Testis (tissue), 3 donors: ENCODE measurements around the gene PIF1. TPM values are rescaled to one million over a fixed set of nuclear protein-coding genes. Genes with fewer than 3 reads are reported as not detected.

Experiments
- DNase-seq: peaks from one replicate; pipeline ENCODE4 v3.0.0-alpha.2; 2019
- H3K27ac ChIP-seq, 2 donors: fragments of 200-600 bp; sonication (generic); one replicate each; pipeline ENCODE4 v1.5.1; 2019
- H3K27me3 ChIP-seq: fragments of 200-600 bp; sonication (generic); one replicate; pipeline ENCODE4 v1.5.1; 2019
- H3K36me3 ChIP-seq: fragments of 200-600 bp; sonication (generic); one replicate; pipeline ENCODE4 v1.5.1; 2017; ENCODE audit warnings: low read depth; ENCODE audit errors: missing control alignments
- H3K4me1 ChIP-seq: fragments of 200-600 bp; sonication (generic); one replicate; pipeline ENCODE4 v1.5.1; 2019
- H3K4me3 ChIP-seq, 2 donors: fragments of 200-600 bp; sonication (generic); one replicate each; pipeline ENCODE4 v1.5.1; 2017 to 2019
- H3K9me3 ChIP-seq: fragments of 200-600 bp; sonication (generic); one replicate; pipeline ENCODE4 v1.5.1; 2017
- CTCF ChIP-seq, 3 experiments: fragments of 450-650 bp in 2 of 3; fragments of 200-600 bp in 1 of 3; sonication (generic) in 1 of 3; IDR thresholded peaks; one replicate each; pipeline ENCODE4 v1.5.1; 2016 to 2019; ENCODE audit warnings: antibody characterized with exemption in 3 of 3, mild to moderate bottlenecking in 2 of 3, moderate library complexity in 1 of 3
- POLR2A ChIP-seq: fragments of 450-650 bp; IDR thresholded peaks from one replicate; pipeline ENCODE4 v1.6.1; 2017; ENCODE audit warnings: antibody characterized with exemption, mild to moderate bottlenecking, moderate library complexity
- whole genome bisulfite sequencing, 2 donors: methylation state at CpG; one replicate each; pipeline ENCODE4 v1.1.5; 2018; 5-methylcytosine and 5-hydroxymethylcytosine counted together
- intact Hi-C: fragments of 100-400 bp; cut with DNase I; formaldehyde crosslinking; loops from one replicate; pipeline ENCODE4 v1.15.1; 2023; ENCODE audit warnings: low total_unique reads
- polyA plus RNA-seq: library from polyadenylated mRNA; stranded (reverse); fragments of 350-450 nt; fragmentation: Illumina TruSeq; extraction: RNeasy Lipid Tissue Mini Kit (QIAGEN cat#74804); gene quantifications from one replicate; pipeline ENCODE4 v1.2.3, GENCODE V29; 2014; ENCODE audit warnings: low read depth, low replicate concordance; ENCODE audit not compliant: insufficient read depth
- total RNA-seq, 2 donors: library from RNA; depleted of rRNA; stranded (reverse); fragments of >200 nt; gene quantifications; one replicate each; pipeline ENCODE4 v1.2.3, GENCODE V29; 2016

The PIF1 gene
- total and polyA plus RNA-seq, 3 donors from 2014 or later = 3.4 to 19.1 (median 6.9) TPM

DNA sequence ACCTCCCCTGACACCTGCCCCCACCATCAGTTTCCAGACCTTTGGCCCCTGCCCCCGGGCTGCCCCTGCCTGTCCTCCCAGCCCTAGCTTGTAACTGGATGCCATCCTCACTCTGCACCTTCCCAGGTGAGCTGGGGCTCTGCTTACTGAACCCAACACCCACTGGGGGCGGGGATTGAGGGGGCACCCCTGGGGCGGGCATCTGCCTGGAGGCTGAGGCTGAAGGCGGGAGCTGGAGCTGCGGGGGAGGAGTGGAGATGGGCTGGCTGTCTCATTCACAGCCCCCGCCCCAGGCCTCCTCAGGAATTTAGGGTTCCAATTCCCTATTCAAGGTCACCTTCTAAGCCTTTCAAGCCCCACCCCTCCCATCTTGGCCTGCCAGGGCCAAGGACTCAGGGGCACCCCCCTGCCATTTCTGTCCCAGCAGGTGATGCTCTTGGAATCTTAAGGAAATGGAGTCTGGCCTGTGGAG is 17.7 kb downstream of the PIF1 start:
- no peaks in the 10 kb centered on the region for H3K27me3 ChIP-seq
- intact Hi-C loops = loop anchor here (10.0 kb wide), 1 partner anchor 63 kb away; no protein-coding TSS in a partner anchor
- H3K4me3 ChIP-seq = no peak overlapping the region
- no peaks in the 10 kb centered on the region for H3K36me3 ChIP-seq
- TF ChIP-seq POLR2A = no peak
- TF ChIP-seq CTCF (IDR thresholded peaks at IDR 0.05) = no peak
- H3K9me3 ChIP-seq = no peaks in the 10 kb centered on the region
- H3K4me1 ChIP-seq = no peaks in the 10 kb centered on the region
- no peak overlapping the region for H3K27ac ChIP-seq
- WGBS, 2 donors = 74 to 76% methylated on average over 5 to 6 of the region's 6 CpGs
- no peak for DNase-seq

- intact Hi-C loops = loop anchor here (10.0 kb wide), 1 partner anchor 62 kb away; no protein-coding TSS in a partner anchor
- peaks cover 3% of the 10 kb centered on the region for H3K4me1 ChIP-seq
- WGBS, 2 donors = 77 to 88% methylated on average over 12 to 13 of the region's 13 CpGs
- H3K27me3 ChIP-seq = no peaks in the 10 kb centered on the region
- TF ChIP-seq POLR2A = no peak
- TF ChIP-seq CTCF (IDR thresholded peaks at IDR 0.05) = no peak
- no peak for DNase-seq
- H3K27ac ChIP-seq = no peak overlapping the region
- no peaks in the 10 kb centered on the region for H3K9me3 ChIP-seq
- H3K4me3 ChIP-seq = no peak overlapping the region
- no peaks in the 10 kb centered on the region for H3K36me3 ChIP-seq
These were observed 18.2 kb downstream of the PIF1 start for GRCh38 chr15:64807051-64807749.

DNA sequence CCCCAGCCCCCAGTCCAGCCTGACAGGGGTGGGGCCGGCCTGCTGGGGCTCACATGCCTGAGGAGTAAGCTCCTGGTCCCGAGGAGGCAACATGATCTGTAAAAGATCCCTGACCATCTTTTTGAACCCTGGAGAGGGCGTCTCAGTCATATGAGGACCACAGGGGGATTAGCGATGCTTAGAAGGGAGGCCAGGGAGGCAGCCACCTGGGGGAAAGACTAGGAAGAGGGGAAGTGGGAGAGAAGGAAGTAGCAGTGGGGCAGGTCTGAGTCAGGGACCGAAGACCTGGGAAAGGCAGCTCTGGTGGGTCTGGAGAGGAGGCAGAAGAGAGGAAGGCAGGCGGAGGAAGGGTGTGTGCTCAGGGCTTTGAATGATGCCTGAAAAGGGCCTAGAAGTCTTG is 18.9 kb downstream of the PIF1 start:
- TF ChIP-seq POLR2A (no peak), CTCF (IDR thresholded peaks at IDR 0.05) (no peak)
- intact Hi-C loops = loop anchor here (10.0 kb wide), 1 partner anchor 62 kb away; no protein-coding TSS in a partner anchor
- Histone ChIP-seq H3K4me3 (no peak overlapping the region), H3K27ac (no peak overlapping the region), H3K27me3 (no peaks in the 10 kb centered on the region), H3K36me3 (no peaks in the 10 kb centered on the region), H3K9me3 (no peaks in the 10 kb centered on the region), H3K4me1 (peaks cover 6% of the 10 kb centered on the region)
- 81 to 91% methylated on average over 5 to 6 of the region's 6 CpGs for WGBS, 2 donors
- DNase-seq = no peak

- DNase-seq = no peak
- Histone ChIP-seq H3K9me3 (no peaks in the 10 kb centered on the region), H3K27ac (no peak overlapping the region), H3K4me1 (peaks cover 6% of the 10 kb centered on the region), H3K27me3 (no peaks in the 10 kb centered on the region), H3K4me3 (no peak overlapping the region), H3K36me3 (no peaks in the 10 kb centered on the region)
- intact Hi-C loops = loop anchor here (10.0 kb wide), 1 partner anchor 60 kb away; no protein-coding TSS in a partner anchor
- 50 to 54% methylated on average over 2 of the region's 2 CpGs for WGBS, 2 donors
- TF ChIP-seq POLR2A = no peak
- TF ChIP-seq CTCF (IDR thresholded peaks at IDR 0.05) = no peak
These were observed 20.8 kb downstream of the PIF1 start for GRCh38 chr15:64804619-64805018.

- Histone ChIP-seq H3K36me3 (no peaks in the 10 kb centered on the region), H3K4me3 (no peak overlapping the region), H3K4me1 (peaks cover 6% of the 10 kb centered on the region), H3K27me3 (no peaks in the 10 kb centered on the region), H3K27ac (no peak overlapping the region), H3K9me3 (no peaks in the 10 kb centered on the region)
- no peak for TF ChIP-seq POLR2A
- no peak for DNase-seq
- 90 to 92% methylated on average over 1 of the region's 1 CpG for WGBS, 2 donors
- intact Hi-C loops = loop anchor here (10.0 kb wide), 1 partner anchor 59 kb away; no protein-coding TSS in a partner anchor
These were observed 21.9 kb downstream of the PIF1 start for GRCh38 chr15:64803526-64803925.
